ENCODE results near the gene HSPBP1.

DNA sequence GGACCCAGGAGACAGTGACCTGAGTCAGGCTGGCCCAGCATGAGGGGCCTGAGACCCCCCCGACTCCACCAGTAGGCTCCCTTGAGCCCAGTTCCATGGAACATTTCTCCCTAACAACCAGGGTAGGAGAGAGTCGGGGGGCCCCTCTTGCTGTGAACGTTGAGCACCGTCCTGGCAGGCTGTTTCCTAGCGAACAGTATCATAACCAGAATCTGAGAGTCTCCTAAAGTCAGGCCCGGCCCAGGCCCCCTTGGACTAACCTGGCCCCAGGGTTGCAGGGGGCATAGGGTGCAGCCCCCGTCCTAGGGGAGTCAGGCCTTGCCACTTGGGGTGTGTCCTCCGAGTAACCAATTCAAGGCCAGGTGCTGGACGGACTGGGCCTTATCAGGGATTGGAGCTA lies 31.5 kb upstream of the HSPBP1 start:
- TF ChIP-seq, protein P1, sequence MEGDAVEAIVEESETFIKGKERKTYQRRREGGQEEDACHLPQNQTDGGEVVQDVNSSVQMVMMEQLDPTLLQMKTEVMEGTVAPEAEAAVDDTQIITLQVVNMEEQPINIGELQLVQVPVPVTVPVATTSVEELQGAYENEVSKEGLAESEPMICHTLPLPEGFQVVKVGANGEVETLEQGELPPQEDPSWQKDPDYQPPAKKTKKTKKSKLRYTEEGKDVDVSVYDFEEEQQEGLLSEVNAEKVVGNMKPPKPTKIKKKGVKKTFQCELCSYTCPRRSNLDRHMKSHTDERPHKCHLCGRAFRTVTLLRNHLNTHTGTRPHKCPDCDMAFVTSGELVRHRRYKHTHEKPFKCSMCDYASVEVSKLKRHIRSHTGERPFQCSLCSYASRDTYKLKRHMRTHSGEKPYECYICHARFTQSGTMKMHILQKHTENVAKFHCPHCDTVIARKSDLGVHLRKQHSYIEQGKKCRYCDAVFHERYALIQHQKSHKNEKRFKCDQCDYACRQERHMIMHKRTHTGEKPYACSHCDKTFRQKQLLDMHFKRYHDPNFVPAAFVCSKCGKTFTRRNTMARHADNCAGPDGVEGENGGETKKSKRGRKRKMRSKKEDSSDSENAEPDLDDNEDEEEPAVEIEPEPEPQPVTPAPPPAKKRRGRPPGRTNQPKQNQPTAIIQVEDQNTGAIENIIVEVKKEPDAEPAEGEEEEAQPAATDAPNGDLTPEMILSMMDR (IDR thresholded peaks at IDR 0.05 in 4 of 5, conservative IDR thresholded peaks at IDR 0.05 in 1 of 5) = no peak
- no peak for TF ChIP-seq POLR2A (IDR thresholded peaks at IDR 0.05)
